Panc1 (cell line): ENCODE results near the gene NHS. TPM values are rescaled to one million over a fixed set of nuclear protein-coding genes. Genes with fewer than 3 reads are reported as not detected.

Experiments
- ATAC-seq: fragments of 200-7000 bp; cut with Tn5 transposase; 2 replicates; pipeline ENCODE4 v1.9.1; 2020; ENCODE audit warnings: mild to moderate bottlenecking, moderate library complexity
- BruUV-seq: library from RNA; stranded (reverse); fragments of 400-500 nt; replicated peaks from 2 replicates; lab custom pipeline; 2021; lab: Mats Ljungman, UMichigan
- CTCF ChIA-PET: fragments of 300-600 bp; sonication (Branson Sonifier 250); formaldehyde crosslinking; loops from one replicate; lab custom pipeline; 2022; ENCODE audit warnings: antibody characterized with exemption; lab: Charles Lee
- POLR2A ChIA-PET: fragments of 300-600 bp; sonication (Branson Sonifier 250); formaldehyde crosslinking; loops from one replicate; lab custom pipeline; 2022; ENCODE audit warnings: antibody characterized with exemption; lab: Charles Lee
- DNase-seq: peaks from one replicate; pipeline ENCODE4 v3.0.0-alpha.2; 2010; ENCODE audit warnings: low read depth, low spot score
- H3K27ac ChIP-seq: 2 replicates; pipeline ENCODE4 v1.5.1; 2011; ENCODE audit warnings: mild to moderate bottlenecking, low read length, inconsistent platforms
- H3K27me3 ChIP-seq: fragments of 200-500 bp; sonication (Bioruptor generic); 2 replicates; pipeline ENCODE4 v1.6.0; 2014; ENCODE audit warnings: low read length, inconsistent platforms; ENCODE audit not compliant: control insufficient read depth, insufficient read depth
- H3K36me3 ChIP-seq: fragments of 200-500 bp; sonication (Bioruptor generic); 2 replicates; pipeline ENCODE4 v1.5.1; 2014; ENCODE audit warnings: inconsistent platforms, mild to moderate bottlenecking, low read length, moderate library complexity; ENCODE audit not compliant: control insufficient read depth, insufficient read depth
- H3K4me1 ChIP-seq: 2 replicates; pipeline ENCODE4 v1.5.1; 2011; ENCODE audit warnings: inconsistent platforms, mild to moderate bottlenecking, low read length, moderate library complexity; ENCODE audit not compliant: control insufficient read depth, insufficient read depth
- H3K4me3 ChIP-seq, 2 experiments: 2 replicates each; pipeline ENCODE4 v1.5.1; 2011 to 2012; ENCODE audit warnings: low read depth in 2 of 2, low read length in 2 of 2, mild to moderate bottlenecking in 2 of 2, inconsistent platforms in 1 of 2, moderate library complexity in 1 of 2
- H3K9me3 ChIP-seq: fragments of 200-500 bp; sonication (Bioruptor generic); 2 replicates; pipeline ENCODE4 v1.5.1; 2014; ENCODE audit warnings: low read depth, mild to moderate bottlenecking, inconsistent platforms, low read length, moderate library complexity; ENCODE audit not compliant: control insufficient read depth, insufficient read depth
- CTCF ChIP-seq: fragments of 450-650 bp; IDR thresholded peaks from 2 replicates; pipeline ENCODE4 v1.5.1; 2017; ENCODE audit warnings: mild to moderate bottlenecking
- POLR2AphosphoS5 ChIP-seq: IDR thresholded peaks from 2 replicates; pipeline ENCODE4 v1.6.1; 2012; ENCODE audit warnings: mild to moderate bottlenecking, low read depth, low read length, moderate library complexity
- SIN3A ChIP-seq: IDR thresholded peaks from 2 replicates; pipeline ENCODE4 v1.6.1; 2012; ENCODE audit warnings: low read depth, mild to moderate bottlenecking, low read length, moderate library complexity, borderline replicate concordance; ENCODE audit not compliant: insufficient read depth
- TCF7L2 ChIP-seq: IDR thresholded peaks from 2 replicates; pipeline ENCODE4 v1.6.1; 2011; ENCODE audit warnings: mild to moderate bottlenecking, low read depth, low read length, inconsistent platforms
- in situ Hi-C: cut with HindIII; loops from 2 replicates; pipeline ENCODE4 v1.10.0; 2016; ENCODE audit warnings: low sequenced_read_pairs, low pct_unique_long_range_greater_than_20kb
- intact Hi-C: fragments of 100-400 bp; cut with micrococcal nuclease; formaldehyde crosslinking; loops from one replicate; pipeline ENCODE4 v1.10.0; 2022; ENCODE audit not compliant: unreplicated experiment
- total RNA-seq: library from RNA; stranded (reverse); gene quantifications from one replicate; pipeline ENCODE4 v1.2.1, GENCODE V29; 2021; ENCODE audit not compliant: unreplicated experiment
- TF ChIP-seq, protein P1 (sequence below), 2 experiments: IDR thresholded peaks; 2 replicates each; pipeline ENCODE4 v1.6.1; 2011 to 2012; ENCODE audit warnings: low read depth in 2 of 2, control low read depth in 1 of 2, low read length in 1 of 2, mild to moderate bottlenecking in 1 of 2, moderate library complexity in 1 of 2; ENCODE audit not compliant: insufficient read depth in 1 of 2

The NHS gene
- total RNA-seq, 1 experiment from 2014 or later = 0.80 TPM

DNA sequence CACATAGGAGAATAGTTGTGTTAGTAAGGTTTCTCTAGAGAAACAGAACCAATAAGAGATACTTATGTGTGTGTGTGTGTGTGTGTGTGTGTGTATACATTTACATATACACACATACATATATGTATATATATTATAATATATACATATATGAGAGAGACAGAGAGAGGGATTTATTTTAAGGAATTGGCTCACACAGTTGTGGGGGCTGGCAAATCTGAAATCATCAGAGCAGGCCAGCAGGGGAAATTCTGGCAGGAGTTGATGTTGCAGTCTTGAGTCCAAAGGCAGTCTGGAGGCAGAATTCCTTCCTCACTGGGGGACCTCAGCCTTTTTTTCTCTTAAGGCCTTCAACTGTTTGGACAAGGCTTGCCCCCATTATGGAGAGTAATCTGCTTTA is 38.6 kb upstream of the NHS start:
- TF ChIP-seq TCF7L2 = no peak
- no peak for TF ChIP-seq POLR2AphosphoS5
- TF ChIP-seq SIN3A = no peak
- TF ChIP-seq, protein P1, sequence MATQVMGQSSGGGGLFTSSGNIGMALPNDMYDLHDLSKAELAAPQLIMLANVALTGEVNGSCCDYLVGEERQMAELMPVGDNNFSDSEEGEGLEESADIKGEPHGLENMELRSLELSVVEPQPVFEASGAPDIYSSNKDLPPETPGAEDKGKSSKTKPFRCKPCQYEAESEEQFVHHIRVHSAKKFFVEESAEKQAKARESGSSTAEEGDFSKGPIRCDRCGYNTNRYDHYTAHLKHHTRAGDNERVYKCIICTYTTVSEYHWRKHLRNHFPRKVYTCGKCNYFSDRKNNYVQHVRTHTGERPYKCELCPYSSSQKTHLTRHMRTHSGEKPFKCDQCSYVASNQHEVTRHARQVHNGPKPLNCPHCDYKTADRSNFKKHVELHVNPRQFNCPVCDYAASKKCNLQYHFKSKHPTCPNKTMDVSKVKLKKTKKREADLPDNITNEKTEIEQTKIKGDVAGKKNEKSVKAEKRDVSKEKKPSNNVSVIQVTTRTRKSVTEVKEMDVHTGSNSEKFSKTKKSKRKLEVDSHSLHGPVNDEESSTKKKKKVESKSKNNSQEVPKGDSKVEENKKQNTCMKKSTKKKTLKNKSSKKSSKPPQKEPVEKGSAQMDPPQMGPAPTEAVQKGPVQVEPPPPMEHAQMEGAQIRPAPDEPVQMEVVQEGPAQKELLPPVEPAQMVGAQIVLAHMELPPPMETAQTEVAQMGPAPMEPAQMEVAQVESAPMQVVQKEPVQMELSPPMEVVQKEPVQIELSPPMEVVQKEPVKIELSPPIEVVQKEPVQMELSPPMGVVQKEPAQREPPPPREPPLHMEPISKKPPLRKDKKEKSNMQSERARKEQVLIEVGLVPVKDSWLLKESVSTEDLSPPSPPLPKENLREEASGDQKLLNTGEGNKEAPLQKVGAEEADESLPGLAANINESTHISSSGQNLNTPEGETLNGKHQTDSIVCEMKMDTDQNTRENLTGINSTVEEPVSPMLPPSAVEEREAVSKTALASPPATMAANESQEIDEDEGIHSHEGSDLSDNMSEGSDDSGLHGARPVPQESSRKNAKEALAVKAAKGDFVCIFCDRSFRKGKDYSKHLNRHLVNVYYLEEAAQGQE (IDR thresholded peaks at IDR 0.05; ENCODE audit: insufficient read depth in 1 of 2, low read depth in 2 of 2, low read length in 1 of 2) = no peak
- no peak for TF ChIP-seq CTCF
- ChIA-PET CTCF (no interaction called here), POLR2A (no interaction called here)
- intact Hi-C loops (no loop called here), in situ Hi-C loops (no loop called here)
- ATAC-seq (no peak), DNase-seq (no peak)
- Histone ChIP-seq H3K4me3 (no peak overlapping the region), H3K27ac (no peak overlapping the region), H3K9me3 (no peaks in the 10 kb centered on the region), H3K27me3 (no peaks in the 10 kb centered on the region), H3K4me1 (no peaks in the 10 kb centered on the region), H3K36me3 (no peaks in the 10 kb centered on the region)
- no TSS peak for BruUV-seq

- no peaks in the 10 kb centered on the region for H3K36me3 ChIP-seq
- no peak for ATAC-seq
- CTCF ChIA-PET = no interaction called here
- H3K9me3 ChIP-seq = no peaks in the 10 kb centered on the region
- TF ChIP-seq TCF7L2 (no peak), CTCF (no peak), POLR2AphosphoS5 (no peak), SIN3A (no peak)
- TF ChIP-seq, protein P1 (IDR thresholded peaks at IDR 0.05; ENCODE audit: insufficient read depth in 1 of 2, low read depth in 2 of 2, low read length in 1 of 2) = no peak
- POLR2A ChIA-PET = no interaction called here
- no peak overlapping the region for H3K27ac ChIP-seq
- no TSS peak for BruUV-seq
- in situ Hi-C loops (no loop called here), intact Hi-C loops (no loop called here)
- no peaks in the 10 kb centered on the region for H3K4me1 ChIP-seq
- H3K4me3 ChIP-seq = no peak overlapping the region
- DNase-seq = no peak
- H3K27me3 ChIP-seq = no peaks in the 10 kb centered on the region
These were observed 19.0 kb upstream of the NHS start for GRCh38 chrX:17355976-17356375.
